WTC11 (cell line): ENCODE results near the gene ADAMTS15. TPM values are rescaled to one million over a fixed set of nuclear protein-coding genes. Genes with fewer than 3 reads are reported as not detected.

ENCODE experiments used
- ATAC-seq: fragments of 200-7000 bp; cut with Tn5 transposase; 2 replicates; pipeline ENCODE4 v1.10.0; 2021; ENCODE audit warnings: mild to moderate bottlenecking, moderate library complexity
- CTCF ChIA-PET: fragments of 300-600 bp; sonication (Branson Sonifier 250); formaldehyde crosslinking; loops from one replicate; lab custom pipeline; 2021; ENCODE audit warnings: antibody characterized with exemption; lab: Charles Lee
- POLR2A ChIA-PET: fragments of 350-600 bp; sonication (Branson Sonifier 250); formaldehyde crosslinking; loops from one replicate; lab custom pipeline; 2021; ENCODE audit warnings: antibody characterized with exemption; lab: Charles Lee
- DNase-seq: peaks from one replicate; pipeline ENCODE4 v3.0.0; 2021; ENCODE audit warnings: low spot score
- H3K27ac Mint-ChIP-seq: 2 replicates; pipeline ENCODE4 v1.8.0; 2021; ENCODE audit warnings: mixed read lengths
- H3K27me3 Mint-ChIP-seq: 2 replicates; pipeline ENCODE4 v1.8.0; 2021; ENCODE audit warnings: low read depth, mild to moderate bottlenecking, moderate library complexity, mixed read lengths
- H3K36me3 Mint-ChIP-seq: 2 replicates; pipeline ENCODE4 v1.8.0; 2021; ENCODE audit warnings: mixed read lengths
- H3K4me1 Mint-ChIP-seq: 2 replicates; pipeline ENCODE4 v1.8.0; 2022; ENCODE audit warnings: mixed read lengths
- H3K4me3 Mint-ChIP-seq: 2 replicates; pipeline ENCODE4 v1.8.0; 2021; ENCODE audit warnings: mild to moderate bottlenecking, moderate library complexity, mixed read lengths
- H3K9me3 Mint-ChIP-seq: 2 replicates; pipeline ENCODE4 v1.8.0; 2021; ENCODE audit warnings: mixed read lengths
- ATF6 ChIP-seq: sonication (generic); formaldehyde crosslinking; IDR thresholded peaks from 2 replicates; pipeline ENCODE4 v1.8.1; 2023; ENCODE audit warnings: mild to moderate bottlenecking, missing genetic modification reagents
- ESRRA ChIP-seq: sonication (generic); formaldehyde crosslinking; IDR thresholded peaks from 2 replicates; pipeline ENCODE4 v1.8.1; 2022; ENCODE audit warnings: mild to moderate bottlenecking, missing genetic modification reagents, borderline replicate concordance
- FOXK1 ChIP-seq: sonication (generic); formaldehyde crosslinking; IDR thresholded peaks from 2 replicates; pipeline ENCODE4 v1.8.0; 2022; ENCODE audit warnings: mild to moderate bottlenecking, moderate library complexity, missing genetic modification reagents
- MLX ChIP-seq: sonication (generic); formaldehyde crosslinking; IDR thresholded peaks from 2 replicates; pipeline ENCODE4 v1.8.1; 2023; ENCODE audit warnings: mild to moderate bottlenecking, missing genetic modification reagents, moderate library complexity
- PREB ChIP-seq: sonication (generic); formaldehyde crosslinking; IDR thresholded peaks from 2 replicates; pipeline ENCODE4 v1.8.1; 2022; ENCODE audit warnings: mild to moderate bottlenecking, missing genetic modification reagents, moderate library complexity, borderline replicate concordance
- RELA ChIP-seq: sonication (generic); formaldehyde crosslinking; IDR thresholded peaks from 2 replicates; pipeline ENCODE4 v1.8.1; 2022; ENCODE audit warnings: missing genetic modification reagents, mild to moderate bottlenecking, borderline replicate concordance
- SMAD4 ChIP-seq: sonication (generic); formaldehyde crosslinking; IDR thresholded peaks from 2 replicates; pipeline ENCODE4 v1.8.0; 2022; ENCODE audit warnings: mild to moderate bottlenecking, missing genetic modification reagents
- TP53 ChIP-seq: sonication (generic); formaldehyde crosslinking; IDR thresholded peaks from 2 replicates; pipeline ENCODE4 v1.8.1; 2023; ENCODE audit warnings: mild to moderate bottlenecking, missing genetic modification reagents
- ZNF121 ChIP-seq: sonication (generic); formaldehyde crosslinking; IDR thresholded peaks from 2 replicates; pipeline ENCODE4 v1.8.0; 2023; ENCODE audit warnings: missing genetic modification reagents
- total RNA-seq: library from RNA; stranded (reverse); gene quantifications from 3 replicates; pipeline ENCODE4 v1.2.3, GENCODE V29; 2021
- TF ChIP-seq, protein P1 (sequence below): sonication (generic); formaldehyde crosslinking; IDR thresholded peaks from 2 replicates; pipeline ENCODE4 v1.8.1; 2022; ENCODE audit warnings: low read depth, missing genetic modification reagents, borderline replicate concordance
- TF ChIP-seq, protein P2 (sequence below): sonication (generic); formaldehyde crosslinking; IDR thresholded peaks from 2 replicates; pipeline ENCODE4 v1.8.1; 2023; ENCODE audit warnings: mild to moderate bottlenecking, missing genetic modification reagents, moderate library complexity
- TF ChIP-seq, protein P3 (sequence below): fragments of 250-450 bp; sonication (Bioruptor Pico); IDR thresholded peaks from 2 replicates; pipeline ENCODE4 v1.8.0; 2021; ENCODE audit warnings: mild to moderate bottlenecking
- TF ChIP-seq, protein P4 (sequence below): sonication (generic); formaldehyde crosslinking; IDR thresholded peaks from 2 replicates; pipeline ENCODE4 v1.8.0; 2023; ENCODE audit warnings: missing genetic modification reagents, mild to moderate bottlenecking, borderline replicate concordance

The ADAMTS15 gene
- total RNA-seq, 1 experiment from 2014 or later: 3.7 TPM

DNA sequence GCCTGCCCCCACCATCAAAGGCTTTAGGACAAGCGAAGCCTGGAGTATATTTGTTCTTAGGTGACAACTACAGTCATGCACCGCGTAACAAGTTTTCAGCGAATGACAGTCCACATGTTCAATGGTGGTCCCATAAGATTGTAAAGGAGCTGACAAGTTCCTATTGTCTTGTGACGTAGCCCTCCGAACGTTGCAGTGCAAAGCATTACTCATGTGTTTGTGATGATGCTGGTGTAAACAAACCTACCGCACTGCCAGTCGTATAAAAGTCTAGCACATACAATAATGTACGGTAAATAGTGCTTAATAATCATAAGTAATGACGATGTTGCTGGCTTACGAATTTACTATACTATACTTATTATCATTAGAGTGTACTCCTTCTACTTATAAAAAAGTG, 41.3 kb downstream of the ADAMTS15 start:
- ATAC-seq (no peak), DNase-seq (no peak)
- CTCF ChIA-PET: no interaction called here
- POLR2A ChIA-PET: no interaction called here
- no peak overlapping the region for H3K27ac Mint-ChIP-seq
- no peaks in the 10 kb centered on the region for H3K4me1 Mint-ChIP-seq
- no peaks in the 10 kb centered on the region for H3K27me3 Mint-ChIP-seq
- TF ChIP-seq, protein P1, sequence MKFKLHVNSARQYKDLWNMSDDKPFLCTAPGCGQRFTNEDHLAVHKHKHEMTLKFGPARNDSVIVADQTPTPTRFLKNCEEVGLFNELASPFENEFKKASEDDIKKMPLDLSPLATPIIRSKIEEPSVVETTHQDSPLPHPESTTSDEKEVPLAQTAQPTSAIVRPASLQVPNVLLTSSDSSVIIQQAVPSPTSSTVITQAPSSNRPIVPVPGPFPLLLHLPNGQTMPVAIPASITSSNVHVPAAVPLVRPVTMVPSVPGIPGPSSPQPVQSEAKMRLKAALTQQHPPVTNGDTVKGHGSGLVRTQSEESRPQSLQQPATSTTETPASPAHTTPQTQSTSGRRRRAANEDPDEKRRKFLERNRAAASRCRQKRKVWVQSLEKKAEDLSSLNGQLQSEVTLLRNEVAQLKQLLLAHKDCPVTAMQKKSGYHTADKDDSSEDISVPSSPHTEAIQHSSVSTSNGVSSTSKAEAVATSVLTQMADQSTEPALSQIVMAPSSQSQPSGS (CRISPR knock-in tag): no peak
- no peak for TF ChIP-seq ZNF121
- no peak for TF ChIP-seq MLX (CRISPR knock-in tag)
- no peak for TF ChIP-seq TP53 (CRISPR knock-in tag)
- TF ChIP-seq PREB (CRISPR knock-in tag): no peak
- TF ChIP-seq, protein P2, sequence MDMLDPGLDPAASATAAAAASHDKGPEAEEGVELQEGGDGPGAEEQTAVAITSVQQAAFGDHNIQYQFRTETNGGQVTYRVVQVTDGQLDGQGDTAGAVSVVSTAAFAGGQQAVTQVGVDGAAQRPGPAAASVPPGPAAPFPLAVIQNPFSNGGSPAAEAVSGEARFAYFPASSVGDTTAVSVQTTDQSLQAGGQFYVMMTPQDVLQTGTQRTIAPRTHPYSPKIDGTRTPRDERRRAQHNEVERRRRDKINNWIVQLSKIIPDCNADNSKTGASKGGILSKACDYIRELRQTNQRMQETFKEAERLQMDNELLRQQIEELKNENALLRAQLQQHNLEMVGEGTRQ (CRISPR knock-in tag): no peak
- TF ChIP-seq ESRRA (CRISPR knock-in tag): no peak
- TF ChIP-seq RELA (CRISPR knock-in tag): no peak
- no peak for TF ChIP-seq ATF6 (CRISPR knock-in tag)
- TF ChIP-seq SMAD4 (CRISPR knock-in tag): no peak
- TF ChIP-seq, protein P3, sequence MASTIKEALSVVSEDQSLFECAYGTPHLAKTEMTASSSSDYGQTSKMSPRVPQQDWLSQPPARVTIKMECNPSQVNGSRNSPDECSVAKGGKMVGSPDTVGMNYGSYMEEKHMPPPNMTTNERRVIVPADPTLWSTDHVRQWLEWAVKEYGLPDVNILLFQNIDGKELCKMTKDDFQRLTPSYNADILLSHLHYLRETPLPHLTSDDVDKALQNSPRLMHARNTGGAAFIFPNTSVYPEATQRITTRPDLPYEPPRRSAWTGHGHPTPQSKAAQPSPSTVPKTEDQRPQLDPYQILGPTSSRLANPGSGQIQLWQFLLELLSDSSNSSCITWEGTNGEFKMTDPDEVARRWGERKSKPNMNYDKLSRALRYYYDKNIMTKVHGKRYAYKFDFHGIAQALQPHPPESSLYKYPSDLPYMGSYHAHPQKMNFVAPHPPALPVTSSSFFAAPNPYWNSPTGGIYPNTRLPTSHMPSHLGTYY (CRISPR knock-in tag): no peak
- TF ChIP-seq FOXK1: no peak
- TF ChIP-seq, protein P4, sequence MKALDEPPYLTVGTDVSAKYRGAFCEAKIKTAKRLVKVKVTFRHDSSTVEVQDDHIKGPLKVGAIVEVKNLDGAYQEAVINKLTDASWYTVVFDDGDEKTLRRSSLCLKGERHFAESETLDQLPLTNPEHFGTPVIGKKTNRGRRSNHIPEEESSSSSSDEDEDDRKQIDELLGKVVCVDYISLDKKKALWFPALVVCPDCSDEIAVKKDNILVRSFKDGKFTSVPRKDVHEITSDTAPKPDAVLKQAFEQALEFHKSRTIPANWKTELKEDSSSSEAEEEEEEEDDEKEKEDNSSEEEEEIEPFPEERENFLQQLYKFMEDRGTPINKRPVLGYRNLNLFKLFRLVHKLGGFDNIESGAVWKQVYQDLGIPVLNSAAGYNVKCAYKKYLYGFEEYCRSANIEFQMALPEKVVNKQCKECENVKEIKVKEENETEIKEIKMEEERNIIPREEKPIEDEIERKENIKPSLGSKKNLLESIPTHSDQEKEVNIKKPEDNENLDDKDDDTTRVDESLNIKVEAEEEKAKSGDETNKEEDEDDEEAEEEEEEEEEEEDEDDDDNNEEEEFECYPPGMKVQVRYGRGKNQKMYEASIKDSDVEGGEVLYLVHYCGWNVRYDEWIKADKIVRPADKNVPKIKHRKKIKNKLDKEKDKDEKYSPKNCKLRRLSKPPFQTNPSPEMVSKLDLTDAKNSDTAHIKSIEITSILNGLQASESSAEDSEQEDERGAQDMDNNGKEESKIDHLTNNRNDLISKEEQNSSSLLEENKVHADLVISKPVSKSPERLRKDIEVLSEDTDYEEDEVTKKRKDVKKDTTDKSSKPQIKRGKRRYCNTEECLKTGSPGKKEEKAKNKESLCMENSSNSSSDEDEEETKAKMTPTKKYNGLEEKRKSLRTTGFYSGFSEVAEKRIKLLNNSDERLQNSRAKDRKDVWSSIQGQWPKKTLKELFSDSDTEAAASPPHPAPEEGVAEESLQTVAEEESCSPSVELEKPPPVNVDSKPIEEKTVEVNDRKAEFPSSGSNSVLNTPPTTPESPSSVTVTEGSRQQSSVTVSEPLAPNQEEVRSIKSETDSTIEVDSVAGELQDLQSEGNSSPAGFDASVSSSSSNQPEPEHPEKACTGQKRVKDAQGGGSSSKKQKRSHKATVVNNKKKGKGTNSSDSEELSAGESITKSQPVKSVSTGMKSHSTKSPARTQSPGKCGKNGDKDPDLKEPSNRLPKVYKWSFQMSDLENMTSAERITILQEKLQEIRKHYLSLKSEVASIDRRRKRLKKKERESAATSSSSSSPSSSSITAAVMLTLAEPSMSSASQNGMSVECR (CRISPR knock-in tag): no peak
- no peak overlapping the region for H3K4me3 Mint-ChIP-seq
- H3K36me3 Mint-ChIP-seq: no peaks in the 10 kb centered on the region
- H3K9me3 Mint-ChIP-seq: no peaks in the 10 kb centered on the region
